Measurements from ENCODE around the gene SLC1A5. TPM values are rescaled to one million over a fixed set of nuclear protein-coding genes. Genes with fewer than 3 reads are reported as not detected.

The SLC1A5 gene
- total RNA-seq (100 to 1,000 TPM in 1 of 2 donors, 10 to 100 TPM in 1; 38.2 to 216 TPM), polyA plus RNA-seq (100 to 1,000 TPM in 1 of 2 donors, 10 to 100 TPM in 1; 97.0 to 116 TPM)
- long read RNA-seq, donor 1, transcript SLC1A5-203 (8 exons, 2,882 nt): major isoform, 19 of 21 reads
- long read RNA-seq, donor 1, partial matches to known transcripts: 0 of 21 reads
- long read RNA-seq, donor 1, other reads (novel, unspliced or antisense): 0 of 21 reads
- long read RNA-seq, donor 2, partial matches to known transcripts: 20 of 24 reads
- long read RNA-seq, donor 2, other reads (novel, unspliced or antisense): 0 of 24 reads
- long read RNA-seq, donor 3, transcript SLC1A5-203 (8 exons, 2,882 nt): major isoform, 6 of 6 reads
- long read RNA-seq, donor 3, partial matches to known transcripts: 0 of 6 reads
- long read RNA-seq, donor 3, other reads (novel, unspliced or antisense): 0 of 6 reads
- long read RNA-seq, donor 4, transcript SLC1A5-203 (8 exons, 2,882 nt): major isoform, 11 of 11 reads
- long read RNA-seq, donor 4, partial matches to known transcripts: 0 of 11 reads
- long read RNA-seq, donor 4, other reads (novel, unspliced or antisense): 0 of 11 reads
- long read RNA-seq, donor 5, transcript SLC1A5-203 (8 exons, 2,882 nt): major isoform, 30 of 31 reads
- long read RNA-seq, donor 5, partial matches to known transcripts: 0 of 31 reads
- long read RNA-seq, donor 5, other reads (novel, unspliced or antisense): 0 of 31 reads

GRCh38 chr19:46788262-46788967, at the start of gene SLC1A5:
Gene SLC1A5, minus strand, starts transcription at chr19:46788594. Its CDS starts 629 bp downstream, at chr19:46787965.
- Histone ChIP-seq H3K27me3 (ENCODE audit: control insufficient read depth in 3 of 3, insufficient read depth in 3 of 3, low read length in 2 of 3) (no peaks in the 10 kb centered on the region), H3K9ac (ENCODE audit: insufficient read depth in 1 of 2, low read length in 2 of 2) (peak within 1 kb of the TSS in 1 of 2 donors; percentile 38), H3K9me3 (ENCODE audit: control insufficient read depth in 4 of 4, insufficient read depth in 3 of 4, low read length in 3 of 4) (no peaks in the 10 kb centered on the region), H3K27ac (ENCODE audit: low read depth in 1 of 2, low read length in 1 of 2) (peak within 1 kb of the TSS; percentile 61 to 91), H3K4me1 (ENCODE audit: control insufficient read depth in 5 of 5, insufficient read depth in 5 of 5, low read length in 5 of 5) (peaks cover 0 to 36% (median 12%) of the 10 kb centered on the region in 5 donors), H3K36me3 (ENCODE audit: control insufficient read depth in 4 of 4, insufficient read depth in 4 of 4, low read length in 4 of 4) (peaks cover 0 to 24% (median 8%) of the 10 kb centered on the region in 4 donors), H3K4me3 (peak within 1 kb of the TSS; percentile 67)
- no peak for TF ChIP-seq CTCF (IDR thresholded peaks at IDR 0.05; ENCODE audit: control extremely low read depth, extremely low read depth)
- ATAC-seq (ENCODE audit: insufficient read depth, low FRiP score) (peak; percentile 82), DNase-seq (peak; percentile 97 to 98 (median 98))
- 1% methylated on average over 37 to 46 of the region's 46 CpGs for WGBS, 2 donors

GRCh38 chr19:46838160-46838559, 49.8 kb upstream of the SLC1A5 start:
- TF ChIP-seq CTCF (IDR thresholded peaks at IDR 0.05; ENCODE audit: control extremely low read depth, extremely low read depth): no peak
- ATAC-seq (ENCODE audit: insufficient read depth, low FRiP score) (no peak), DNase-seq (no peak)
- Histone ChIP-seq H3K9ac (ENCODE audit: insufficient read depth in 1 of 2, low read length in 2 of 2) (no peak overlapping the region), H3K4me1 (ENCODE audit: control insufficient read depth in 5 of 5, insufficient read depth in 5 of 5, low read length in 5 of 5) (peaks cover 0 to 18% (median 6%) of the 10 kb centered on the region in 5 donors), H3K27me3 (ENCODE audit: control insufficient read depth in 3 of 3, insufficient read depth in 3 of 3, low read length in 2 of 3) (no peaks in the 10 kb centered on the region), H3K4me3 (no peak overlapping the region), H3K9me3 (ENCODE audit: control insufficient read depth in 4 of 4, insufficient read depth in 3 of 4, low read length in 3 of 4) (no peaks in the 10 kb centered on the region), H3K27ac (ENCODE audit: low read depth in 1 of 2, low read length in 1 of 2) (no peak overlapping the region), H3K36me3 (ENCODE audit: control insufficient read depth in 4 of 4, insufficient read depth in 4 of 4, low read length in 4 of 4) (peaks cover 7 to 40% (median 13%) of the 10 kb centered on the region in 4 donors)
- WGBS, 2 donors: 85 to 94% methylated on average over 17 to 20 of the region's 20 CpGs

DNA sequence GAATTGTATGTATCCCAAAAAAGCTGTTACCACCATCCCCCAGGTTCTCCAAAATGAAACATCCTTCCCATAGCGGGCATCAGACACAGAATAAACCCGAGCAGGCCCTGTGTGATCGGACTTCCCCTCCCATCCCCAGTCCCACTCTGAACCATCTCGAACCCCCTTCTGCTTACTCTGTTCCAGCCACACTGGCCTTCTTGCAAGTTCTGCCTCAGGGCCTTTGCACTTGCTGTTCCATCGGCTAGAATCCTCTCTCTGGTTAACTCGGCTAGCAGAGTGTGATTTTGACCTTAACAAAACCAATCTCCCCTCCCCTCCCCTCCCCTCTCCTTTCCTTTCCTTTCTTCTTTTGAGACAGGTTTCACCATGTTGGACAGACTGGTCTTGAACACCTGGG, 46.6 kb upstream of the SLC1A5 start:
- Histone ChIP-seq H3K9ac (ENCODE audit: insufficient read depth in 1 of 2, low read length in 2 of 2) (no peak overlapping the region), H3K36me3 (ENCODE audit: control insufficient read depth in 4 of 4, insufficient read depth in 4 of 4, low read length in 4 of 4) (peaks cover 7 to 23% (median 8%) of the 10 kb centered on the region in 4 donors), H3K4me3 (no peak overlapping the region), H3K27ac (ENCODE audit: low read depth in 1 of 2, low read length in 1 of 2) (no peak overlapping the region), H3K9me3 (ENCODE audit: control insufficient read depth in 4 of 4, insufficient read depth in 3 of 4, low read length in 3 of 4) (no peaks in the 10 kb centered on the region), H3K4me1 (ENCODE audit: control insufficient read depth in 5 of 5, insufficient read depth in 5 of 5, low read length in 5 of 5) (peaks cover 0 to 3% (median 0%) of the 10 kb centered on the region in 5 donors), H3K27me3 (ENCODE audit: control insufficient read depth in 3 of 3, insufficient read depth in 3 of 3, low read length in 2 of 3) (no peaks in the 10 kb centered on the region)
- DNase-seq (no peak), ATAC-seq (ENCODE audit: insufficient read depth, low FRiP score) (no peak)
- WGBS, 2 donors: 93 to 96% methylated on average over 6 of the region's 6 CpGs
- no peak for TF ChIP-seq CTCF (IDR thresholded peaks at IDR 0.05; ENCODE audit: control extremely low read depth, extremely low read depth)
